Suprapubic skin (tissue), 4 donors: ENCODE measurements around the gene ABCC2.

Source experiments
- CTCF ChIP-seq, 2 donors: fragments of 200-600 bp in 1 of 2; fragments of 450-650 bp in 1 of 2; sonication (generic) in 1 of 2; IDR thresholded peaks; one replicate each; pipeline ENCODE4 v1.5.1; 2016 to 2019; ENCODE audit warnings: antibody characterized with exemption in 2 of 2, mild to moderate bottlenecking in 1 of 2, moderate library complexity in 1 of 2
- POLR2A ChIP-seq, 2 donors: fragments of 450-650 bp; IDR thresholded peaks; one replicate each; pipeline ENCODE4 v1.6.1; 2017; ENCODE audit warnings: antibody characterized with exemption in 2 of 2, mild to moderate bottlenecking in 2 of 2, moderate library complexity in 2 of 2
- POLR2AphosphoS5 ChIP-seq, 3 donors: sonication (generic); formaldehyde crosslinking; IDR thresholded peaks; one replicate each; pipeline ENCODE4 v1.6.1; 2017; ENCODE audit warnings: antibody characterized with exemption in 3 of 3

DNA sequence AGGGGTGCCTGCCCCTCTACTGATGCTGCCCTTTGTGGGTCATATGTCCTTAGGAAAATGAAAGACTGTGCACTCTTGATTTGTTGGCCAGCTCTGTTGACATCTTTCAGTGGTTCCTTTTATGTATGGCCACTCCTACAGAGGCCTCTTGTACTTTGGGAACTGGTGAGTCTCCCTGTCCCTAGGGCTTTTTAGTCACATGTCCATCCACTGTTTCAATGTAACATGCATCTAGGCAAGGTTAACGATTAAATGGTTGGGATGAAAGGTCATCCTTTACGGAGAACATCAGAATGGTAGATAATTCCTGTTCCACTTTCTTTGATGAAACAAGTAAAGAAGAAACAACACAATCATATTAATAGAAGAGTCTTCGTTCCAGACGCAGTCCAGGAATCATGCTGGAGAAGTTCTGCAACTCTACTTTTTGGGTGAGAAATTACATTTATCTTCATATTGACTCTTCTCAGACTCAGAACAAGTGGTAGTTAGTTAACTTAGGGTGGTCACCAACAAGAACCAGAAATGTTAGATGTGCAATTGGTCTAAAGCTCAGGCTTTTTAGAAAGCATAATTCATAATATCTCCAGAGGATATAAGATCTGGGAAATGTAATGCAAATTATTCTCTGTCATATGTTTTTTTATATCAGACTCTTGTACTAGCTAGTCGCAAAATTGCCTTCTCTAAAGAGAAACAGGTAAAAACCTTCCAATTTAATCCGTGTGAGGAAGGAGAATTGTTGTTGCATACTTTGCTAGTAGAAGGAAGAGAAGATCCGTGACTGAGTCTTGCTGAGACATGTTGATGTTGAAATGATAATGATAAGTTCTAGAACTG lies at the start of gene ABCC2:
- TF ChIP-seq POLR2AphosphoS5 (IDR thresholded peaks at IDR 0.05) (no peak), POLR2A (IDR thresholded peaks at IDR 0.05) (no peak), CTCF (IDR thresholded peaks at IDR 0.05) (no peak)
